GM18520 (cell line): ENCODE measurements around the gene S100A6.

Experiments
- ATAC-seq: cut with Tn5 transposase; IDR thresholded peaks from one replicate; pipeline ENCODE4 v1.9.1; 2021; ENCODE audit not compliant: unreplicated experiment

Gene S100A6

GRCh38 chr1:153507926-153508583, 27.7 kb downstream of the S100A6 start:
- no peak for ATAC-seq

GRCh38 chr1:153506831-153507413, 28.9 kb downstream of the S100A6 start:
- no peak for ATAC-seq

GRCh38 chr1:153506386-153506785, 29.4 kb downstream of the S100A6 start:
- ATAC-seq: no peak

GRCh38 chr1:153505576-153505975, 30.2 kb downstream of the S100A6 start:
- ATAC-seq: no peak

- ATAC-seq: no peak
These were observed 32.0 kb downstream of the S100A6 start for GRCh38 chr1:153503766-153504165.

GRCh38 chr1:153498746-153499145, 37.0 kb downstream of the S100A6 start:
- ATAC-seq: no peak

GRCh38 chr1:153495536-153495935, 40.3 kb downstream of the S100A6 start:
- ATAC-seq: no peak

GRCh38 chr1:153494976-153495535, 40.7 kb downstream of the S100A6 start:
- no peak for ATAC-seq

- ATAC-seq: no peak
These were observed 42.3 kb downstream of the S100A6 start for GRCh38 chr1:153493343-153493960.

- no peak for ATAC-seq
These were observed 45.3 kb downstream of the S100A6 start for GRCh38 chr1:153490272-153491051.

- no peak for ATAC-seq
These were observed 47.1 kb downstream of the S100A6 start for GRCh38 chr1:153488731-153489130.

GRCh38 chr1:153487707-153488106, 48.1 kb downstream of the S100A6 start:
- ATAC-seq: no peak

GRCh38 chr1:153485863-153486262, 49.9 kb downstream of the S100A6 start:
- ATAC-seq: no peak
